GM18499 (cell line): Measurements from ENCODE around the gene IL17B.

Experiments
- ATAC-seq: cut with Tn5 transposase; IDR thresholded peaks from one replicate; pipeline ENCODE4 v1.9.1; 2021; ENCODE audit warnings: moderate number of reproducible peaks; ENCODE audit not compliant: insufficient read depth, unreplicated experiment

Gene IL17B

GRCh38 chr5:149333711-149334443 lies 45.2 kb downstream of the IL17B start:
- ATAC-seq = no peak

DNA sequence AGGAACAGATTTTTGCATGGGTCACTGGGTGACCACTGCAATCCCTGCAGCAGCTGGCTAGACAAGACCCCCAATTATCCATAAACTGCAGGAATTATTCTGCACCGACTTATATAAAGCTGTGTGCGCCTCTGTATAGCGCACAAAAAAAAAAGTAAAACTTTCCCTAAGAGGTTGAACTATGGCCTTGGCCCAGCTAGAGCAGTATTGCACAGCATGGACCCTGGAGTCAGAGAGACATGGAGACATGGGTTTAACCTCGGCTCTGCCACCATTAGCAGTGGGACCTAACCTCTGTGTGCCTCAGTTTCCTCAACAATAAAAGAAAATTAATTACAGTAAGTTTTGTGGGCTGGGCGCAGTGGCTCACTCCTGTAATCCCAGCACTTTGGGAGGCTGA lies 50.9 kb downstream of the IL17B start:
- no peak for ATAC-seq

GRCh38 chr5:149326611-149327010 lies 52.5 kb downstream of the IL17B start:
- no peak for ATAC-seq

DNA sequence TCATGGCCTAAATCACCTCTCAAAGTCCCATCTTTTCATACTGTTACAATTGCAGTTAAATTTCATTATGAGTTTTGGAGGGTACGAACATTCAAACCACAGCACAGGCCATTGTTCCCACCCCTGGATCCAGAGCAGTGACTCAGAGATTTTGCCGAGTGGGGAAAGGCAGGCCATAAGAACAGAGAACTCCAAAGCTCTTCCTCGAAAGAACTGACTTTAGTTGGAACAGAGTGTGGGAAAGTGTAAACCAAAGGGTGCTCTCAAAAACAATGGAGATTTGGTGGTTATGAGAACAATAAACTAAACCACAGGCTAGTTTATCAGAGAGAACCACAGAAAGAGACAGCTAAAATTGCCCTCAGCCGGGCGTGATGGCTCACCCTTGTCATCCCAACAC lies 53.2 kb downstream of the IL17B start:
- no peak for ATAC-seq

- no peak for ATAC-seq
These were observed 53.8 kb downstream of the IL17B start for GRCh38 chr5:149325166-149325735.

DNA sequence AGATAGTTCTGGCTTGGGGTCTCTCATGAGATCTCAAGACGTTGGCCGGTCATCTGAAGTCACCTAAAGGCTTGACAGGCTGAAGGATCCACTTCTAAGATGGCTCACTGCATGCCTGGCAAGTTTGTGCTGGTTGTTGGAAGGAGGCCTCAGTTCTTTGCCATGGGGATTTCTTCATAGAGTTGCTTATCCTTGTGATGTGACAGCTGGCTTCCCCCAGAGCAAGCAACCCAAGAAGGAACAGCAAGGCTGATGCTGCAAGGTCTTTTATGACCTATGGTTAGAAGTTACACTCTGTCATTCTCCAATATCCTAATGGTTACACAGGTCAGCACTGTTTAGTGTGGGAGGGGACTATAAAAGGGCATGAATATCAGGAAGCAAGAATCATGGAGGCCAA lies 54.5 kb downstream of the IL17B start:
- no peak for ATAC-seq
